Neural progenitor cell (in vitro differentiated cells): ENCODE measurements around the gene STRIP2. TPM values are rescaled to one million over a fixed set of nuclear protein-coding genes. Genes with fewer than 3 reads are reported as not detected.

Source experiments
- DNase-seq: peaks from one replicate; pipeline ENCODE4 v3.0.0-alpha.2; 2016; ENCODE audit warnings: low spot score
- H2AFZ ChIP-seq: fragments of 200-600 bp; sonication (generic); replicated peaks from 2 replicates; pipeline ENCODE4 v1.6.1; 2016; ENCODE audit warnings: antibody characterized with exemption
- H3F3A ChIP-seq: fragments of 200-600 bp; sonication (generic); 2 replicates; pipeline ENCODE4 v1.6.1; 2016; ENCODE audit warnings: antibody characterized with exemption, low read depth
- H3K27ac ChIP-seq: fragments of 200-600 bp; sonication (generic); 2 replicates; pipeline ENCODE4 v1.5.1; 2016; ENCODE audit warnings: mild to moderate bottlenecking
- H3K27me3 ChIP-seq: fragments of 200-600 bp; sonication (generic); 2 replicates; pipeline ENCODE4 v1.6.1; 2016; ENCODE audit warnings: mild to moderate bottlenecking, moderate library complexity
- H3K36me3 ChIP-seq: fragments of 200-600 bp; sonication (generic); 2 replicates; pipeline ENCODE4 v1.5.1; 2016
- H3K4me1 ChIP-seq: fragments of 200-600 bp; sonication (generic); 2 replicates; pipeline ENCODE4 v1.6.1; 2016; ENCODE audit warnings: mixed run types
- H3K4me2 ChIP-seq: fragments of 200-600 bp; sonication (generic); 2 replicates; pipeline ENCODE4 v1.6.1; 2016
- H3K4me3 ChIP-seq: fragments of 200-600 bp; sonication (generic); 2 replicates; pipeline ENCODE4 v1.5.1; 2016
- H3K79me2 ChIP-seq: fragments of 200-600 bp; sonication (generic); 2 replicates; pipeline ENCODE4 v1.6.1; 2016; ENCODE audit warnings: low read depth
- H3K9ac ChIP-seq: fragments of 200-600 bp; sonication (generic); 2 replicates; pipeline ENCODE4 v1.6.1; 2016
- H3K9me3 ChIP-seq: fragments of 200-600 bp; sonication (generic); 2 replicates; pipeline ENCODE4 v1.5.1; 2016; ENCODE audit warnings: low read depth
- H4K20me1 ChIP-seq: fragments of 200-600 bp; sonication (generic); 2 replicates; pipeline ENCODE4 v1.6.1; 2016; ENCODE audit warnings: low read depth
- H3K27ac Mint-ChIP-seq: 3 replicates; pipeline ENCODE4 v1.8.0; 2021; ENCODE audit warnings: mixed read lengths
- H3K27me3 Mint-ChIP-seq: 2 replicates; pipeline ENCODE4 v1.8.0; 2022; ENCODE audit warnings: low read depth, mild to moderate bottlenecking, inconsistent platforms, moderate library complexity, mixed read lengths; ENCODE audit not compliant: insufficient read depth
- H3K36me3 Mint-ChIP-seq: 3 replicates; pipeline ENCODE4 v1.8.0; 2021; ENCODE audit warnings: mixed read lengths
- H3K4me1 Mint-ChIP-seq: 3 replicates; pipeline ENCODE4 v1.8.0; 2021; ENCODE audit warnings: mixed read lengths
- H3K4me3 Mint-ChIP-seq: 3 replicates; pipeline ENCODE4 v1.8.0; 2021; ENCODE audit warnings: mild to moderate bottlenecking, moderate library complexity, mixed read lengths
- H3K9me3 Mint-ChIP-seq: 3 replicates; pipeline ENCODE4 v1.8.0; 2020; ENCODE audit warnings: mixed read lengths
- EZH2 ChIP-seq: fragments of 200-600 bp; sonication (generic); IDR thresholded peaks from 2 replicates; pipeline ENCODE4 v1.6.1; 2017; ENCODE audit warnings: antibody characterized with exemption, mild to moderate bottlenecking, moderate library complexity
- EZH2phosphoT487 ChIP-seq: fragments of 200-600 bp; sonication (generic); IDR thresholded peaks from 2 replicates; pipeline ENCODE4 v1.6.1; 2017; ENCODE audit warnings: antibody characterized with exemption
- total RNA-seq: library from RNA; depleted of rRNA; stranded (reverse); fragments of >200 nt; gene quantifications from 2 replicates; pipeline ENCODE4 v1.2.3, GENCODE V29; 2015; ENCODE audit warnings: low replicate concordance
- TF ChIP-seq, protein P1 (sequence below): fragments of 200-600 bp; sonication (generic); IDR thresholded peaks from 2 replicates; pipeline ENCODE4 v1.5.1; 2017; ENCODE audit warnings: antibody characterized with exemption, mild to moderate bottlenecking

Gene STRIP2
- total RNA-seq, 1 donor from 2014 or later = 11.6 TPM

DNA sequence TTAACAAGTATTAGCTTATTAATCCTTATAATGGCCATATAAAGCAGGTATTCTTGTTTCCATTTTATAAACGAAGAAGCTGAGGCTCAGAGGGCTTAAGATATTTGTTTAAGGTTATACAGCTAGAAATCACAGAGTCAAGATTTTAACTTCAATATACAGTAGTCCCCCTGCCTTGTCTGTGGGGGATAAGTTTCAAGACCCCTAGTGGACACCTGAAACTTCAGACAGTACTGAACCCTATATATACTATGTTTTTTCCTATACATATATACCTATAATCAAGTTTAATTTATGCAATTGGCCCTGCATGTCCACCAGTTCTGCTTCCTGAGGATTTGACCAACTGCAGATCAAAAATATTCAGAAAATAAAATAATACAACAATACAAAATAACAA is 44.4 kb upstream of the STRIP2 start:
- H3K4me1 ChIP-seq = peaks cover 41% of the 10 kb centered on the region
- H3K36me3 ChIP-seq = no peaks in the 10 kb centered on the region
- no peak overlapping the region for H2AFZ ChIP-seq
- H3K9ac ChIP-seq = no peak overlapping the region
- Mint-ChIP-seq H3K36me3 (peaks cover 11% of the 10 kb centered on the region), H3K27me3 (no peaks in the 10 kb centered on the region), H3K4me3 (no peak overlapping the region), H3K27ac (no peak overlapping the region), H3K9me3 (no peaks in the 10 kb centered on the region), H3K4me1 (peaks cover 28% of the 10 kb centered on the region)
- no peaks in the 10 kb centered on the region for H3K79me2 ChIP-seq
- TF ChIP-seq EZH2 (no peak), EZH2phosphoT487 (no peak)
- TF ChIP-seq, protein P1, sequence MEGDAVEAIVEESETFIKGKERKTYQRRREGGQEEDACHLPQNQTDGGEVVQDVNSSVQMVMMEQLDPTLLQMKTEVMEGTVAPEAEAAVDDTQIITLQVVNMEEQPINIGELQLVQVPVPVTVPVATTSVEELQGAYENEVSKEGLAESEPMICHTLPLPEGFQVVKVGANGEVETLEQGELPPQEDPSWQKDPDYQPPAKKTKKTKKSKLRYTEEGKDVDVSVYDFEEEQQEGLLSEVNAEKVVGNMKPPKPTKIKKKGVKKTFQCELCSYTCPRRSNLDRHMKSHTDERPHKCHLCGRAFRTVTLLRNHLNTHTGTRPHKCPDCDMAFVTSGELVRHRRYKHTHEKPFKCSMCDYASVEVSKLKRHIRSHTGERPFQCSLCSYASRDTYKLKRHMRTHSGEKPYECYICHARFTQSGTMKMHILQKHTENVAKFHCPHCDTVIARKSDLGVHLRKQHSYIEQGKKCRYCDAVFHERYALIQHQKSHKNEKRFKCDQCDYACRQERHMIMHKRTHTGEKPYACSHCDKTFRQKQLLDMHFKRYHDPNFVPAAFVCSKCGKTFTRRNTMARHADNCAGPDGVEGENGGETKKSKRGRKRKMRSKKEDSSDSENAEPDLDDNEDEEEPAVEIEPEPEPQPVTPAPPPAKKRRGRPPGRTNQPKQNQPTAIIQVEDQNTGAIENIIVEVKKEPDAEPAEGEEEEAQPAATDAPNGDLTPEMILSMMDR = peak; percentile 28
- H3K27ac ChIP-seq = no peak overlapping the region
- no peaks in the 10 kb centered on the region for H3K9me3 ChIP-seq
- peaks cover 16% of the 10 kb centered on the region for H3F3A ChIP-seq
- peaks cover 39% of the 10 kb centered on the region for H4K20me1 ChIP-seq
- no peak overlapping the region for H3K4me2 ChIP-seq
- no peak overlapping the region for H3K4me3 ChIP-seq
- H3K27me3 ChIP-seq = no peaks in the 10 kb centered on the region
- DNase-seq = no peak

DNA sequence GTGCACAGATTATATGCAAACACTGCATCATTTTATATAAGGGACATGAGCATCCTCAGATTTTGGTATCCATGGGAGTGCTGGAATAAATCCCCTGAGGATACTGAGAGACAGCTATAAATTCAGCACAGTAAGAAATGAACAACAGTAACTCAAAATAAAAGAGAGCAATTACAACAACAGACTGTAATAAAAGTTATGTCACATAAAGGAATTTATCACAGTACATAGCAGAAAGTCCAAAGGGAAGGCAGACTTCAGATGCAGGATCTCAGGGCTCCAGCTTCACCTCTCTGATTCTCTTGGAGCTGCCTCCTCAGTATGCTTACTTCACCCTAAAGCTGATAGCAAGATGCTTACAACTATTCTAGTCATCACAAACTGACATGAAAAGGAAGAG is 43.9 kb upstream of the STRIP2 start:
- Histone ChIP-seq H3K36me3 (no peaks in the 10 kb centered on the region), H3K4me2 (no peak overlapping the region), H3K27ac (no peak overlapping the region), H3F3A (peaks cover 16% of the 10 kb centered on the region), H4K20me1 (peaks cover 39% of the 10 kb centered on the region), H3K9ac (no peak overlapping the region), H3K27me3 (no peaks in the 10 kb centered on the region), H3K79me2 (no peaks in the 10 kb centered on the region), H3K4me1 (peaks cover 42% of the 10 kb centered on the region), H2AFZ (no peak overlapping the region), H3K9me3 (no peaks in the 10 kb centered on the region), H3K4me3 (no peak overlapping the region)
- Mint-ChIP-seq H3K27ac (no peak overlapping the region), H3K4me1 (peaks cover 28% of the 10 kb centered on the region), H3K4me3 (no peak overlapping the region), H3K36me3 (peaks cover 11% of the 10 kb centered on the region), H3K27me3 (no peaks in the 10 kb centered on the region), H3K9me3 (no peaks in the 10 kb centered on the region)
- DNase-seq = no peak
- TF ChIP-seq EZH2 (no peak), EZH2phosphoT487 (no peak)
- TF ChIP-seq, protein P1 = no peak

DNA sequence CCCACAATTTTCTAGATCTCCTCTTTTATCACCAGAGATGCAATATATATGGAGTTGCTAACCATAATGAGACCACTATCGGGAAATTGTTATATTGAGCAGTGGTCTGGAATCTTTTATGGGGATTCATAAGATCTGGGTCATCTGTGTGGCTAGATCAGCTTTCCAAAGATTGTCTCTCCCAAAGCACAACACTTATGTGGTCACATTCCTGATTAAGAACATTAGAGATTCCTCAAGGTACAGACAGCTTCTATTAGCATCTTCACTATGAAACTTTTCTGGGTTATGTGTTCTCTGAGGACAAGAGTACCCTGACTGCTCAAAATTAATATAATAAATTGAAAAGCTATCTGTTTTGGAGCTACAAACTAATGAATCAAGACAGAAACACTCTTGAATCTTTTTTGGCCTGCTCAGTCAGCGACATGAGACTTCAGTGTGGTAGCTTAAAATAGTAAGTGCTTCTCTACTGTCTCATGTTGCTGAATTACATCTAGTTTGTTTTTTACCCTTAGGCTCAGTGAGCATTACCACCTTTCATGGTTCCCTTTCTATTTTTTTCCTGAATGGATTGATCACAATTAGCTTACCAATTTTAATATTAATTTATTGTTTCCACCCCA is 42.6 kb upstream of the STRIP2 start:
- Mint-ChIP-seq H3K36me3 (peaks cover 11% of the 10 kb centered on the region), H3K4me3 (no peak overlapping the region), H3K27ac (no peak overlapping the region), H3K4me1 (peaks cover 23% of the 10 kb centered on the region), H3K9me3 (no peaks in the 10 kb centered on the region), H3K27me3 (peaks cover 2% of the 10 kb centered on the region)
- no peaks in the 10 kb centered on the region for H3K27me3 ChIP-seq
- no peak overlapping the region for H2AFZ ChIP-seq
- peaks cover 37% of the 10 kb centered on the region for H3K4me1 ChIP-seq
- H3F3A ChIP-seq = peaks cover 16% of the 10 kb centered on the region
- no peak for TF ChIP-seq EZH2phosphoT487
- TF ChIP-seq, protein P1 = no peak
- no peak overlapping the region for H3K27ac ChIP-seq
- no peak overlapping the region for H3K9ac ChIP-seq
- no peak for DNase-seq
- no peaks in the 10 kb centered on the region for H3K79me2 ChIP-seq
- no peak overlapping the region for H3K4me2 ChIP-seq
- no peaks in the 10 kb centered on the region for H3K36me3 ChIP-seq
- no peak overlapping the region for H3K4me3 ChIP-seq
- H3K9me3 ChIP-seq = no peaks in the 10 kb centered on the region
- peaks cover 31% of the 10 kb centered on the region for H4K20me1 ChIP-seq
